Colonic mucosa (tissue), 4 donors: Measurements from ENCODE around the gene TMEM141. TPM values are rescaled to one million over a fixed set of nuclear protein-coding genes. Genes with fewer than 3 reads are reported as not detected.
A peak's percentile ranks its signal among the peaks of the same experiment; 100 is the strongest.
"Not testable (repeated sequence)": the region's sequence is repeated elsewhere in the genome, so short reads cannot be mapped to it uniquely, and the experiment has no call there.

Experiments used
- DNase-seq: peaks from one replicate; pipeline ENCODE4 v3.0.0-alpha.2; 2020
- H3K27ac ChIP-seq: fragments of 200-600 bp; one replicate; pipeline ENCODE4 v1.8.0; 2021
- H3K27me3 ChIP-seq: fragments of 200-600 bp; one replicate; pipeline ENCODE4 v1.8.0; 2021
- H3K36me3 ChIP-seq: fragments of 200-600 bp; one replicate; pipeline ENCODE4 v1.8.0; 2021
- H3K4me1 ChIP-seq: fragments of 200-600 bp; one replicate; pipeline ENCODE4 v1.8.0; 2021; ENCODE audit warnings: mild to moderate bottlenecking
- H3K4me3 ChIP-seq: fragments of 200-600 bp; one replicate; pipeline ENCODE4 v1.8.0; 2021
- H3K9ac ChIP-seq, 2 donors: one replicate each; pipeline ENCODE4 v1.7.0; 2013; ENCODE audit warnings: control low read depth in 2 of 2, low read depth in 2 of 2, low read length in 2 of 2
- H3K9me3 ChIP-seq: fragments of 200-600 bp; one replicate; pipeline ENCODE4 v1.8.0; 2021
- CTCF ChIP-seq: fragments of 200-600 bp; IDR thresholded peaks from one replicate; pipeline ENCODE4 v1.8.0; 2022; ENCODE audit warnings: antibody characterized with exemption, mild to moderate bottlenecking
- intact Hi-C: fragments of 100-400 bp; cut with DNase I; formaldehyde crosslinking; loops from one replicate; pipeline ENCODE4 v1.14.1; 2022
- total RNA-seq, 2 donors: library from RNA; stranded (reverse); fragmentation: NEBNext Ultra II Directional in 1 of 2; extraction: Animal tissue kit (Norgen Biotek cat#: 25700) in 1 of 2; gene quantifications; one replicate each; pipeline ENCODE4 v1.2.1, GENCODE V29; 2021
- donor health status: healthy.
- donor health status: DM: no; HTN: no; CAD: no.
- donor health status: DM: no; HTN: no; CAD: no.

Gene TMEM141
- total RNA-seq, 2 donors from 2014 or later: 236 to 366 TPM

GRCh38 chr9:136796238-136796774 lies 5.2 kb downstream of the TMEM141 start, which contains the start of gene CCDC183:
TSS of gene CCDC183 (plus strand) at chr9:136796338. CDS start at chr9:136796398, 60 bp downstream.
- no peak within 1 kb of the TSS for H3K4me3 ChIP-seq
- H3K9me3 ChIP-seq: no peaks in the 10 kb centered on the region
- no peaks in the 10 kb centered on the region for H3K36me3 ChIP-seq
- intact Hi-C loops: loop anchor here (10.0 kb wide), 1 partner anchor 48 kb away; the partner anchor contains the start of genes AJM1 and PHPT1
- H3K4me1 ChIP-seq: peaks cover 22% of the 10 kb centered on the region
- no peak for TF ChIP-seq CTCF
- no peak for DNase-seq
- H3K27ac ChIP-seq: no peak within 1 kb of the TSS
- peak within 1 kb of the TSS; percentile 28 to 51 for H3K9ac ChIP-seq
- H3K27me3 ChIP-seq: no peaks in the 10 kb centered on the region

GRCh38 chr9:136796775-136797347 lies 5.7 kb downstream of the TMEM141 start:
- H3K4me3 ChIP-seq, H3K27me3 ChIP-seq, H3K9ac ChIP-seq, DNase-seq, H3K9me3 ChIP-seq, H3K36me3 ChIP-seq, H3K27ac ChIP-seq: not testable (repeated sequence)
- intact Hi-C loops: loop anchor here (10.0 kb wide), 1 partner anchor 48 kb away; the partner anchor contains the start of genes AJM1 and PHPT1
- H3K4me1 ChIP-seq: peaks cover 20% of the 10 kb centered on the region

DNA sequence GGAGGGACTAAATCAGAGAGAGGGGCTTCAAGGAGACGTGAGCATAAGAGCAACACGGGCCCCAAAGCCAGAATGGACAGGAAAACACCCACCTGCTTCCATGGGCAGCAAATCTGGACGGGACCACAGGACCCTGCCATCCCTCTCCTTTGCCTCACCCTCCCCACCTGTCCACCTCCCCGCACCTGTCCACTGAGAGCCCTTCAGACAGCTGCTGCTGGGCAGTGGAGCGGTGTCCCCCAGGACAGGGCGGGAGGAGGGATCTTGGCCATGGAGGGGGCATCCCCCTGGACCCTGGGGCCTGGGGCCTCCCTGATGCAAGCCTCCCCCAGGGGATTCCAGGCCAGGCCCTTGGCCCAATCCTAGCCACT lies 7.5 kb downstream of the TMEM141 start:
- no peaks in the 10 kb centered on the region for H3K9me3 ChIP-seq
- intact Hi-C loops: loop anchor here (10.0 kb wide), 1 partner anchor 46 kb away; the partner anchor contains the start of genes AJM1 and PHPT1
- H3K9ac ChIP-seq: peak overlapping the region; percentile 74 to 86
- no peaks in the 10 kb centered on the region for H3K27me3 ChIP-seq
- no peaks in the 10 kb centered on the region for H3K36me3 ChIP-seq
- no peak for DNase-seq
- H3K4me3 ChIP-seq: peak overlapping the region; percentile 44
- no peak for TF ChIP-seq CTCF
- H3K4me1 ChIP-seq: peaks cover 10% of the 10 kb centered on the region
- peak overlapping the region; percentile 93 for H3K27ac ChIP-seq

DNA sequence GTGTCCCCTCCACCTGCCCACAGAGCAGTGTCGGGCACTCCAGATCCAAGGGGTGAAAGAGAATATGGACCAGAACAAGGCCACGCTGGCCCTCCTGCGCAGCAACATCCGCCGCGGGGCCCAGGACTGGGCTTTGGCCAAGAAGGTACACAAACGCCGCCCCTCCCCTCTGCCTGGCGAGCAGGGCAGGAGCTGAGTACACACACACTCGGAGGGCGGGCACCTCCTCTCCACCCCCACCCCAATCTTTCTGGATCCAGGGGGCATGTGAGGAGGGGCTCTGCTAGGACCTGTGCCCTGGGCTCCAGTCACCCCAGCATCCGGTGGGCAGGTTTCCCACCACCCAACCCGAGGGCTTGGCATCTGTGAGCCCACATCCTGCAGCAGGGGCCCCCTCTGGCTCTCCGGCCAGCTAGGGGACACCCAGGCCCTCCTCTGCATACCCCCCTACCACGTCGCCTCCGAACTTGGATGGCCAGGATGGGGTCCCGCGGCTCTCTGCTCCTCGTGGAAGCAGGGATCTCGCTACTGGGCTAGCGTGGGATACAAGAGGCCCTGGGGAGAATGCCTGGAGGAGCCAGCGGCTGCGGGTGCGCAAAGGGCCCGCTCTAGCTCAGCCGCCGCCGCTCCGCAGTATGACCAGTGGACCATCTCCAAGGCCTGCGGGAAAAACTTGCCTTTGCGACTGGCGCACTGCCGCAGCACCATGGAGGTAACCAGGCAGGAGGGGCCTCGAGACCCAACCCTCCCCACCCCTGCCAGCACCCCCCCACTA lies 8.1 kb downstream of the TMEM141 start:
- intact Hi-C loops: loop anchor here (10.0 kb wide), 1 partner anchor 46 kb away; the partner anchor contains the start of genes AJM1 and PHPT1
- H3K9me3 ChIP-seq: no peaks in the 10 kb centered on the region
- peak; percentile 88 for DNase-seq
- H3K9ac ChIP-seq: peak overlapping the region; percentile 74 to 86
- H3K36me3 ChIP-seq: no peaks in the 10 kb centered on the region
- H3K27me3 ChIP-seq: no peaks in the 10 kb centered on the region
- peak overlapping the region; percentile 44 for H3K4me3 ChIP-seq
- H3K27ac ChIP-seq: peak overlapping the region; percentile 93
- TF ChIP-seq CTCF: no peak
- H3K4me1 ChIP-seq: peaks cover 10% of the 10 kb centered on the region

DNA sequence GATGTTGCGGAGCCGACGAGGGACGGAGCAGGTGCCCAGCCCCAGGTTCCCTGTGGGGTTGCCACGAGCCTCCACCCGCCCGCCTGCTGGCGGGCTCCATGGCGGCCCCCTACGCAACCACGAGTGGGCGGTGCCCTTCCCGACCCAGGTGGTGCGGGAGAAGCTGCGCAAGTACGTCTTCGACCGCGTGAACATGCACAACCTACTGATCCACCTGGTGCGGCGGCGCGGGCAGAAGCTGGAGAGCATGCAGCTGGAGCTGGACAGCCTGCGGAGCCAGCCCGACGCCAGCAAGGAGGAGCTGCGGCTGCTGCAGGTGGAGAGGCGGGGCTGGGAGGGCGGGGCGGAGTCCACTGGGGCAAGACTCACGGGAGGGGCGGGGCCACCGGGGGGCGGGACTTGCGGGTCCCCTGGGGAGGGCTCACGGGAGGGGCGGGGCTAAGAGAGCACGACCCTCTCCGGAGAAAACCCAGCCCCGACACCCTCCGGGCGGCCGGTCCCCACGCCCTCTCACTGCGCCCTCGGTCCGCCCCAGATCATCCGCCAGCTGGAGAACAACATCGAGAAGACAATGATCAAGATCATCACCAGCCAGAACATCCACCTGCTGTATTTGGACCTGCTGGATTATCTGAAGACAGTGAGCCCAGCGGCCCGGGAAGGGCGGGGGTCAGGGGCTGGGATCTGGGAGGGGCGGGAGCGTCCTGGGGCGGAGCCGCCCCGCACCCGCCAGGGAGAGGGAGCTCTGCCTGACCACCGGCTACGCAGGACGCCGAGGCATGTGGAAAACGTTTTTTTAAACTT lies 8.9 kb downstream of the TMEM141 start:
- peaks cover 10% of the 10 kb centered on the region for H3K4me1 ChIP-seq
- peak overlapping the region; percentile 44 for H3K4me3 ChIP-seq
- no peaks in the 10 kb centered on the region for H3K27me3 ChIP-seq
- peak overlapping the region; percentile 93 for H3K27ac ChIP-seq
- H3K9ac ChIP-seq: peak overlapping the region; percentile 74 to 86
- peak; percentile 97 for DNase-seq
- intact Hi-C loops: loop anchor here (10.0 kb wide), 1 partner anchor 45 kb away; the partner anchor contains the start of genes AJM1 and PHPT1
- H3K36me3 ChIP-seq: no peaks in the 10 kb centered on the region
- no peak for TF ChIP-seq CTCF
- no peaks in the 10 kb centered on the region for H3K9me3 ChIP-seq
